ENCODE data around the gene TNFRSF8.

Gene TNFRSF8

GRCh38 chr1:12153181-12153785 is 90.2 kb downstream of the TNFRSF8 start:
- DNase-seq: peak in 15 of 56 donors; percentile 8 to 62 (median 33)

GRCh38 chr1:12155328-12155727 is 92.2 kb downstream of the TNFRSF8 start:
- DNase-seq: no peak

GRCh38 chr1:12157366-12158231 is 94.5 kb downstream of the TNFRSF8 start:
- DNase-seq: no peak

DNA sequence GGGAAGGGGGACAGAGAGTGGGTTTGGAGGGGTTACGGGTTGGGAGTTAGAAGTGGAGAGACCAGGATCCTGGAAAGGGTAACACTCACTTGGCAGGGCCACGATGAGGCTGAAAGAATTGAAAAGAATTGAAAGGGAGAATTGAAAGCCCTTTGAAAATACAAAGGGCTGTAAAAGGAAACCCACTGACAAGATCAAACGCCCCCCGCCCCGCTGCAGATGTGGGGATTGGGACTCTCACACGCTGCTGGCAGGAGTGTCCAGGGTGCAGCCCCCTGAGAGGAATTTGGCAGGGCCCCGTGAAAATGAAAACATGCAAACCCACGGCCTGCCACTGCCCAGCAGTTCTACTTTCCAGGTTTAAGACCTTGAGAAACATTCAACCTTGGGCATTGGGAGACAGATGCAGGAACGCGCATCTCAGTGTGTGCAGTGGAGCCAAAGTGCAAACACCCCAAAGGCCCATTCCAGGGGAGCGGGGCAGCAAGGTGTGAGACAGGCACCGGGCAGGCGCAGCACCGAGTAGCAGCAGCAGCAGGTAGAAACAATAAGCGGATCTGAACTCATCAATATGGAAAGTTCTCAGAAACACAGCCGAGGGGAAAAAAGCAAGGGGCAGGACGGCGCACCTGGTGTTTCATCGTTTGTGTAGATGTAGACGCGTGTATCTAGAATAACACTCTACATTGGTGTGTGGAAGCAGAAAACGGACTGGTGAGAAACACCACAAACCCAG is 95.4 kb downstream of the TNFRSF8 start:
- no peak for DNase-seq

DNA sequence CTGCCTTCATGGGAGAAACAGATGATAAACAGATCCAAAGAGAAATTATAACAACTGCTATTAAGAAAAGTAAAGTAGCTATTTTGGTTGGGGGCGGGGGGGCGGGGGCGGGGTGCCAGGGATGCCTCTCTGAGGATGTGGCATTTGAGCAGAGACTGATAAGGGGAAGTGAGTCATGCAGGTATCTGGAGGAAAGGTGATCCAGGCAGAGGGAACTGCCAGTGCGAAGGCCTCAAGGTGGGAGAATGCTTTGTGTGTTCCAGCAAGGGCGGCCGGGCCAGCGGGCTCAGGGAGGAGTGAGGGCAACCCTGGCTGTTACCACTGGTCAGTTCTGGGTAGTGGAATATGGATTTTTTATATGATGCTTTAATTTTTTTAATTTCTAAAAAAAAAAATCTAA is 96.7 kb downstream of the TNFRSF8 start:
- DNase-seq: no peak

GRCh38 chr1:12161324-12161661 is 98.2 kb downstream of the TNFRSF8 start:
- DNase-seq: no peak

- DNase-seq: peak in 27 of 56 donors; percentile 12 to 62 (median 29)
These were observed 98.8 kb downstream of the TNFRSF8 start for GRCh38 chr1:12161662-12162458.

DNA sequence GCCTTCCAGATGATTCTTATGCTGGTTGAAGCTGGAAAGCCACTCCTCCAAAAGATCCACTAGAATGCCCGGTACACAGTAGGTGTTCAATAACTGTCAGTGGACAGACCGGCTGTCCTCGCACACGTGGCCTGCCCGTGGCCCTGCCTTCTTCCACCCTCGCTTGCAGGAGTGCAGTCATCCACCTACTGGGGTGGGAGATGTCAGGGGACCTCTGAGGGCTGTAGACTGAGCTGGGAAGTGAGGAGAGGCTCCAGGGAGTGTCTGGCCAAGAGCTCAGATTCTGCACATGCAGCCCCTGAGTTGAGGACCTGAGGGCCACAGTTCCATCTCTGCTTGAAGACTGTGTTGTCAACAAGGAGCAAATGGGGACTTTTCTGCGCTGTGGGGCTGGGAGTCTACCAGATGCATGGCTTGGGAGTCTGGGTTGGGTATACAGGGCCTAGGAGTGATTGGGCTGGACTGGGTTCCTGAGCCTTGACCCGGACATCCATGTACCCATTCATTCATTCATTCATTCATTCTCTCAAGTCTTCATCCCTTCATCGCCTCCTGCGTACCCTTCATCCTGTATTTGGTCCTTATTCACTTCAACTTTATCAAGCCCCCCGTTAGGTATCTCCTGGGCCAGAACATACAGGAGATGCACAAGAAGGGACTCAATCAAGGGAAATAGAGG is 99.5 kb downstream of the TNFRSF8 start:
- DNase-seq: no peak

- no peak for DNase-seq
These were observed 100.1 kb downstream of the TNFRSF8 start for GRCh38 chr1:12163210-12163609.

DNA sequence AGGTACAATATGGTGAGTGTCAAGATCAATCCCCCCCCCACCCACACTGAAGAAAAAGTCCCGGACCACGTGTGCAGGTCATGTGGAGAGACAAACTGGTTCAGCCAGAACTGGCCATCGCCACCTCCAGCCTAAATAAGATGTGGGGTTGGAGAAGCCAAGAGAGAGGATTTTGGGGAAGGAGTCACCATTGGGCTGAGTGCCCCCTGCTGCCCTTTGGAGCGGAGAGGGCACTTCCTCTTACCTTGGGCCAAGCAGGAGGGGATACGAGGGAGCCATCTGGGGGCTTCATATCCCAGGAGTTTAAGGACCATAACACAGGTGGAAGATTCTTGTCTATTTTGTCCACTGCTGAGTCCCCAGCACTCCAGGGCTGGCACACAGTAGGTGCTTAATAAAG is 101.1 kb downstream of the TNFRSF8 start:
- DNase-seq: no peak

- DNase-seq: no peak
These were observed 102.2 kb downstream of the TNFRSF8 start for GRCh38 chr1:12165342-12165741.

GRCh38 chr1:12166834-12167492 is 103.9 kb downstream of the TNFRSF8 start, which contains the start of gene TNFRSF1B:
Gene TNFRSF1B (plus strand): TSS chr1:12166991. CDS start chr1:12167092, 101 bp downstream.
- peak in 11 of 56 donors; percentile 6 to 48 (median 23) for DNase-seq

DNA sequence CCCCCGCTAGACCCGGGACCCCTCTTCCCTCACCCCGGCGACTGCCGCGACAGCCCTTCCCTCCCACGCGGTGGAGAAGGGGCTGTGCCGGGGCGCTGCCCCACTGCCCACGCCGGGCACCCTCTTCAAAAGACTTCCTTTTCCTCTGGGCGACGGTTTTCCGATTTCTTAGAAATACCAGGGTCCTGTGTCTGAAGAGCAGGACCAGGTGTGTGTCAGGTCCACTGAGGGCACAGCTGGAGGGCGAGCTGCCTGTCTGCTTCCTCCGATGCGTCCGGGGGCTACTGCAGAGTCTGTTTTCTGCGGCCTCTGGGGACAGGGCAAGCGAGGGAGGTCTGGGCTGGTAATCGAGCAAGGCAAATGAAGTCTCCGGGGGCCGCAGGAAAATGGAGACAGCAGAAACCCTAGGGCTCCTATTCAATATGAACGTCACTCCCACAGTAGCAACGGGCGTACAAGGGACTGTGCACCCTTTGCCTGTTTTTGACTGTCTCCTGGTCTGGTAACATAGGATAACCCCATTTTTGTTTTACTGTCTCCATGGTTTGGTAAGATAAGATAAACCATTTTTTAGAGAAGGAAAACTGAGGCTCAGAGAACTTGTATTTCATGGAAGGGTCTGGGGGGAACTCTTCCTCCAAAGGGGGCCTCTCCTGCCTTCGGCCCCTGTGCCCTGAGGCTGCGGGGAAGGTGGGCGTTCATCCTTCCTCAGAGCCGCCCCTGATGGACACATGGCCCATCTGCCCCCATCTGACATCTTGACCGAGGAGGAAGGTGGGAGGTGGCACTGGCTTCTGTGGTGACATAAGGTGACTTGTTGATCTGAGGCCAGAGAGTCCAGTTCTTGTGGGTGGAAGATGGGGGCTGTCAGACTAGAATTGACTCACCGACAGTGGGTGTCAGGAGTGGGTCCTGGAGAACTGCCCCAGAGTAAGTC is 104.7 kb downstream of the TNFRSF8 start:
- DNase-seq: no peak

DNA sequence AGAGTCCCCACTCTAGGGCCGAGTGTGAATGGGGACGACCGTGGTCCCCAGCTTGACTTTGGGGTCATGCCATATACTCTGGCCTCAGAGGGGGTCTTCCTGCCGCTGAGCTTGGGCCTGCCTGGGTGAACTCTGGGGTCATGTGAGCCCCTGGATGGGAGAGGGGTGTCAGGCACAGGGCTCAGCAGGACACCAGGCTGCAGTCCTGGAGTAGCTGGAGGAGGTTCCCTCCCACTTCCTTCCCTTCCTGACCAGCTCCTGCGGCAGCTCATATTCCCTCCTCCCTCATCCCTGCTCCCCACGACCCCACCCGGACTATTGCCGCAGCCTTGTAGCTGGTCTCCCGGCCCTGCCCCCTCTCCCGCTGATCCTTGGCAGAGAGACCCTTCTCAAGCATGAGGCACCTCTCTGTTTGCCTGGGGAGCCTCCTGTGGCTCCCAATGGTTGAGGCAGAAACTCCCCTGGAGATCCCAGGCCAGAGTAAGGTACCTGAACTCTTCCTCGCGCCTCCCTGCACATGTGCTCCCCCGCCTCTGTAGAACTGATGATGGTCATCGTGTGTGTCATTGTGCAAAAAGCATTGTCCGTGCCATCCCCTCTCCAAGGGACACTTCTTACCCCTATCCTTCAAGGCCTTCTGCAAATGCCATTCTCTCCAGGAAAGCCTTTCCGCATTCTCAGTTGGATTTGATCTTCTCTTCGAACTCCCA is 105.5 kb downstream of the TNFRSF8 start:
- DNase-seq: no peak

- DNase-seq: no peak
These were observed 106.5 kb downstream of the TNFRSF8 start for GRCh38 chr1:12169442-12170135.

- no peak for DNase-seq
These were observed 107.2 kb downstream of the TNFRSF8 start for GRCh38 chr1:12170263-12170671.

- no peak for DNase-seq
These were observed 108.3 kb downstream of the TNFRSF8 start for GRCh38 chr1:12171206-12172041.

All from amygdala (tissue), 56 donors.